ENCODE measurements around the gene GRIN3B. TPM values are rescaled to one million over a fixed set of nuclear protein-coding genes. Genes with fewer than 3 reads are reported as not detected.

Gene GRIN3B
- total and polyA plus RNA-seq, 10 of the 15 experiments (the other 5 are each of a cell fraction or from before 2014, with no cell fraction given): 0.15 TPM; not detected in 9

GRCh38 chr19:1028062-1028926, 28.1 kb downstream of the GRIN3B start:
- DNase-seq (ENCODE audit: low read depth, low spot score) (no peak), ATAC-seq (peak; percentile 78), FAIRE-seq (no peak)
- ChIA-PET RAD21 (ENCODE audit: unreplicated experiment) (interaction anchor here (0.6 to 4.9 kb wide), 10 partner anchors 9 to 230 kb away, joined by 3 to 39 read pairs (median 3); partner anchors contain the start of genes ABCA7, ARHGAP45 and WDR18), CTCF (interaction anchor here (0.6 to 2.3 kb wide), 7 partner anchors 9 to 105 kb away, joined by 3 to 11 read pairs (median 4); no protein-coding TSS in a partner anchor), SMC1A (ENCODE audit: uncharacterized antibody, unreplicated experiment) (interaction anchor here (1.6 to 2.9 kb wide), 2 partner anchors 9 to 11 kb away, joined by 4 to 22 read pairs; partner anchors contain the start of gene ABCA7), POLR2A (interaction anchor here (0.9 to 4.7 kb wide), 11 partner anchors 9 to 157 kb away, joined by 3 to 83 read pairs (median 5); partner anchors contain the start of genes ABCA7, ARHGAP45, GPX4 and WDR18)
- Histone ChIP-seq H3K9ac (ENCODE audit: control insufficient read depth, insufficient read depth, low read length) (peak overlapping the region; percentile 90), H3K79me2 (ENCODE audit: control insufficient read depth, insufficient read depth, low read length) (peaks cover 52% of the 10 kb centered on the region), H3K4me3 (peak overlapping the region; percentile 90), H3K9me3 (replicated peaks; ENCODE audit: control insufficient read depth, insufficient read depth, low read length) (no peaks in the 10 kb centered on the region), H3K4me1 (ENCODE audit: control insufficient read depth, insufficient read depth, low read length) (peaks cover 6% of the 10 kb centered on the region), H4K20me1 (ENCODE audit: control insufficient read depth, insufficient read depth) (0 out of 2 replicates have a peak, but pooled peaks cover 4% of the 10 kb centered on the region), H3K4me2 (ENCODE audit: control insufficient read depth, insufficient read depth) (peak overlapping the region; percentile 95), H3K36me3 (ENCODE audit: control insufficient read depth in 2 of 2, insufficient read depth in 2 of 2, low read length in 1 of 2) (peaks cover 8 to 14% of the 10 kb centered on the region in 2 experiments), H3K27ac (ENCODE audit: control insufficient read depth, insufficient read depth) (peak overlapping the region; percentile 92), H2AFZ (ENCODE audit: control insufficient read depth, low read depth, low read length) (no peak overlapping the region), H3K27me3 (replicated peaks in 1 of 2; ENCODE audit: control insufficient read depth in 2 of 2, insufficient read depth in 2 of 2, low read length in 1 of 2) (no peaks in the 10 kb centered on the region)
- intact Hi-C loops (cut with micrococcal nuclease; ENCODE audit: unreplicated experiment): no loop called here
- WGBS (ENCODE audit: insufficient coverage, insufficient replicate concordance, low lambda C conversion rate, missing lambda C conversion rate): 3% methylated on average over 46 of the region's 58 CpGs
- BruUV-seq (replicated peaks): no TSS peak
- in situ Hi-C loops (cut with MboI): no loop called here
- TF ChIP-seq DPF2 (IDR thresholded peaks at IDR 0.05): 0 out of 2 replicates have a peak, but pooled peaks have one; percentile 24
- no peak for TF ChIP-seq ZNF622 (IDR thresholded peaks at IDR 0.05)
- peak; percentile 43; the same call in 1 of the 2 replicates for TF ChIP-seq POLR2AphosphoS5 (IDR thresholded peaks at IDR 0.05; ENCODE audit: low read length)
- no peak for TF ChIP-seq TARDBP (IDR thresholded peaks at IDR 0.05; ENCODE audit: borderline replicate concordance)
- 0 out of 2 replicates have a peak, but pooled peaks have one; percentile 27 for TF ChIP-seq RELB (IDR thresholded peaks at IDR 0.05; ENCODE audit: low read depth)
- peak; percentile 93 for TF ChIP-seq SMARCA5 (IDR thresholded peaks at IDR 0.05)
- no peak for TF ChIP-seq ZNF687 (IDR thresholded peaks at IDR 0.05)
- peak; percentile 12 to 66; a peak in 1 of 4 replicates for TF ChIP-seq IKZF2 (IDR thresholded peaks at IDR 0.05)
- no peak for TF ChIP-seq CBX3 (IDR thresholded peaks at IDR 0.05; ENCODE audit: borderline replicate concordance, low read depth)
- TF ChIP-seq EED (IDR thresholded peaks at IDR 0.05; ENCODE audit: low read depth): peak; percentile 41; the same call in 1 of the 2 replicates
- TF ChIP-seq ZBTB40 (IDR thresholded peaks at IDR 0.05; ENCODE audit: borderline replicate concordance): peak; percentile 75
- peak; percentile 78; the same call in 1 of the 2 replicates for TF ChIP-seq GABPA (IDR thresholded peaks at IDR 0.05; ENCODE audit: low read depth)

Data from GM12878 (cell line).